ENCODE data around the gene NOS2.
"Not testable (repeated sequence)": the region's sequence is repeated elsewhere in the genome, so short reads cannot be mapped to it uniquely, and the experiment has no call there.

GRCh38 chr17:27829888-27830287 is 29.6 kb upstream of the NOS2 start:
- TF ChIP-seq CTCF, POLR2AphosphoS5, POLR2A (IDR thresholded peaks at IDR 0.05): not testable (repeated sequence)
